ENCODE results near the gene MCTP1. TPM values are rescaled to one million over a fixed set of nuclear protein-coding genes. Genes with fewer than 3 reads are reported as not detected.

The MCTP1 gene
- total and polyA plus RNA-seq, 2 donors from 2014 or later, result 1.4 to 19.3 TPM

DNA sequence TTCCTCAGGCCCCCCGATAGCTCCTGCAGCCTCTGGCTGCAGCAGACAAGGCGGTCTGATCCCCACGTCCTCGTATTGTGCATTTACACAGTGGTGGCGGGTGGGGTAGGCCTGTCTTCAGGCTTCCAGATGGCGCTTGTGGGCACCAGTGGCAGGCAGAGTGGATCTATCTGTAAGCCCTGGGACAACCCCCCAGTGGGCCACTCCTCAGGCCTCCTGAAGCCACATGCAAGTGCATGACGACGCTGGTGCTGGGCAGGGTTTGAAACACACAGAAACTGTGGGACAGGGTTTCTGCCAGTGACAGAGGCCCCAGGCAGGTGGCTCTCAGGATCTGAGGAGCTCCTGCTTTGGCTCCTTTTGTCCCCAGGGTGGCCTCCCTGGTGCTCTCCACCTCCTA, 624.4 kb downstream of the MCTP1 start:
- H3K4me3 ChIP-seq (ENCODE audit: low read length in 3 of 3), result no peak overlapping the region
- H3K36me3 ChIP-seq (ENCODE audit: control insufficient read depth in 2 of 3, insufficient read depth in 3 of 3, low read length in 3 of 3), result peaks cover 0 to 3% (median 0%) of the 10 kb centered on the region in 3 donors
- FAIRE-seq, result no peak
- intact Hi-C loops (cut with DNase I), result no loop called here
- H3K27ac ChIP-seq (ENCODE audit: low read depth in 2 of 2, low read length in 2 of 2), result no peak overlapping the region
- TF ChIP-seq, protein P1, sequence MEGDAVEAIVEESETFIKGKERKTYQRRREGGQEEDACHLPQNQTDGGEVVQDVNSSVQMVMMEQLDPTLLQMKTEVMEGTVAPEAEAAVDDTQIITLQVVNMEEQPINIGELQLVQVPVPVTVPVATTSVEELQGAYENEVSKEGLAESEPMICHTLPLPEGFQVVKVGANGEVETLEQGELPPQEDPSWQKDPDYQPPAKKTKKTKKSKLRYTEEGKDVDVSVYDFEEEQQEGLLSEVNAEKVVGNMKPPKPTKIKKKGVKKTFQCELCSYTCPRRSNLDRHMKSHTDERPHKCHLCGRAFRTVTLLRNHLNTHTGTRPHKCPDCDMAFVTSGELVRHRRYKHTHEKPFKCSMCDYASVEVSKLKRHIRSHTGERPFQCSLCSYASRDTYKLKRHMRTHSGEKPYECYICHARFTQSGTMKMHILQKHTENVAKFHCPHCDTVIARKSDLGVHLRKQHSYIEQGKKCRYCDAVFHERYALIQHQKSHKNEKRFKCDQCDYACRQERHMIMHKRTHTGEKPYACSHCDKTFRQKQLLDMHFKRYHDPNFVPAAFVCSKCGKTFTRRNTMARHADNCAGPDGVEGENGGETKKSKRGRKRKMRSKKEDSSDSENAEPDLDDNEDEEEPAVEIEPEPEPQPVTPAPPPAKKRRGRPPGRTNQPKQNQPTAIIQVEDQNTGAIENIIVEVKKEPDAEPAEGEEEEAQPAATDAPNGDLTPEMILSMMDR (IDR thresholded peaks at IDR 0.05; ENCODE audit: borderline replicate concordance, extremely low read depth, insufficient read depth), result no peak
- H3K9me3 ChIP-seq (ENCODE audit: control insufficient read depth in 2 of 3, insufficient read depth in 1 of 3, low read length in 3 of 3), result peaks cover 0 to 11% (median 0%) of the 10 kb centered on the region in 3 donors
- H3K4me1 ChIP-seq (ENCODE audit: control insufficient read depth in 2 of 3, insufficient read depth in 2 of 3, low read depth in 1 of 3, low read length in 3 of 3), result no peaks in the 10 kb centered on the region
- H3K9ac ChIP-seq (ENCODE audit: low read length in 3 of 3), result no peak overlapping the region
- DNase-seq, result no peak
- H3K27me3 ChIP-seq (ENCODE audit: control insufficient read depth, insufficient read depth, low read length), result no peaks in the 10 kb centered on the region

- Histone ChIP-seq H3K36me3 (ENCODE audit: control insufficient read depth in 2 of 3, insufficient read depth in 3 of 3, low read length in 3 of 3) (no peaks in the 10 kb centered on the region), H3K27me3 (ENCODE audit: control insufficient read depth, insufficient read depth, low read length) (no peaks in the 10 kb centered on the region), H3K4me1 (ENCODE audit: control insufficient read depth in 2 of 3, insufficient read depth in 2 of 3, low read depth in 1 of 3, low read length in 3 of 3) (no peaks in the 10 kb centered on the region), H3K9me3 (ENCODE audit: control insufficient read depth in 2 of 3, insufficient read depth in 1 of 3, low read length in 3 of 3) (peaks cover 0 to 17% (median 2%) of the 10 kb centered on the region in 3 donors), H3K9ac (ENCODE audit: low read length in 3 of 3) (no peak overlapping the region), H3K4me3 (ENCODE audit: low read length in 3 of 3) (no peak overlapping the region), H3K27ac (ENCODE audit: low read depth in 2 of 2, low read length in 2 of 2) (no peak overlapping the region)
- TF ChIP-seq, protein P1 (IDR thresholded peaks at IDR 0.05; ENCODE audit: borderline replicate concordance, extremely low read depth, insufficient read depth), result no peak
- intact Hi-C loops (cut with DNase I), result no loop called here
- DNase-seq, result no peak
- FAIRE-seq, result no peak
These were observed 626.6 kb downstream of the MCTP1 start for GRCh38 chr5:94658272-94658671.

Other genes starting within 250 kb of the MCTP1 start
- gene FAM81B, start 106.3 kb upstream of the MCTP1 start, total RNA-seq, result 1.9 TPM
- 2.3 TPM for gene FAM81B, start 106.3 kb upstream of the MCTP1 start, polyA plus RNA-seq (ENCODE audit: insufficient read depth, low read depth, low replicate concordance)

Data from kidney (tissue), 14 donors.